AG04449 (cell line): Measurements from ENCODE around the gene RAC3.

Experiments
- CTCF ChIA-PET: fragments of 350-600 bp; formaldehyde crosslinking; extraction: SDS; loops from one replicate; lab custom pipeline; 2021; ENCODE audit warnings: antibody characterized with exemption; lab: Yijun Ruan, JAX
- POLR2A ChIA-PET: fragments of 400-600, 350-600 bp; formaldehyde crosslinking; extraction: SDS; loops from one replicate; lab custom pipeline; 2020; ENCODE audit warnings: antibody characterized with exemption, inconsistent platforms; lab: Yijun Ruan, JAX
- DNase-seq: peaks from one replicate; pipeline ENCODE4 v3.0.0-alpha.2; 2010; ENCODE audit warnings: low read depth, low spot score
- H3K4me3 ChIP-seq: 2 replicates; pipeline ENCODE4 v1.5.1; 2011; ENCODE audit warnings: low read depth, mild to moderate bottlenecking, control low read depth, low read length
- CTCF ChIP-seq: IDR thresholded peaks from one replicate; pipeline ENCODE4 v1.5.1; 2011; ENCODE audit warnings: mild to moderate bottlenecking, moderate library complexity, low read length, control low read depth, inconsistent platforms; ENCODE audit not compliant: insufficient read depth; ENCODE audit errors: missing control alignments

RAC3 gene

GRCh38 chr17:82062076-82062983 lies 30.9 kb downstream of the RAC3 start:
- DNase-seq: no peak
- ChIA-PET CTCF (interaction anchor here (1.5 to 3.9 kb wide), 2 partner anchors 32 to 89 kb away, joined by 3 to 12 read pairs; partner anchors contain the start of gene RAC3), POLR2A (no interaction called here)
- no peak overlapping the region for H3K4me3 ChIP-seq
- no peak for TF ChIP-seq CTCF

- CTCF ChIA-PET: interaction anchor here (1.0 to 3.9 kb wide), 2 partner anchors 25 to 33 kb away, joined by 3 to 12 read pairs; partner anchors contain the start of genes DCXR and RAC3
- POLR2A ChIA-PET: no interaction called here
- no peak for TF ChIP-seq CTCF
Observed at GRCh38 chr17:82062984-82063368, 31.5 kb downstream of the RAC3 start.

GRCh38 chr17:82063424-82064415 lies 32.2 kb downstream of the RAC3 start:
- CTCF ChIA-PET: interaction anchor here (1.0 to 3.9 kb wide), 4 partner anchors 9 to 104 kb away, joined by 3 to 12 read pairs (median 6); partner anchors contain the start of genes DCXR and RAC3
- no peak for DNase-seq
- H3K4me3 ChIP-seq: peak overlapping the region; percentile 73
- POLR2A ChIA-PET: interaction anchor here (1.2 kb wide), 1 partner anchor 10 kb away, joined by 4 read pairs; no protein-coding TSS in a partner anchor
- TF ChIP-seq CTCF: no peak

More at GRCh38 chr17:82062984-82063368, 31.5 kb downstream of the RAC3 start:
- no peak overlapping the region; the same call in 1 of the 2 replicates for H3K4me3 ChIP-seq
- DNase-seq: no peak

- POLR2A ChIA-PET: interaction anchor here (0.7 to 1.2 kb wide), 3 partner anchors 11 to 27 kb away, joined by 3 to 5 read pairs (median 4); partner anchors contain the start of gene DCXR
- peak overlapping the region; percentile 73 for H3K4me3 ChIP-seq
- no peak for TF ChIP-seq CTCF
- CTCF ChIA-PET: interaction anchor here (1.1 to 3.9 kb wide), 3 partner anchors 10 to 105 kb away, joined by 4 to 12 read pairs (median 7); partner anchors contain the start of gene RAC3
- no peak for DNase-seq
Observed at GRCh38 chr17:82064433-82065192, 33.1 kb downstream of the RAC3 start.

GRCh38 chr17:82065193-82065637 lies 33.7 kb downstream of the RAC3 start:
- POLR2A ChIA-PET: interaction anchor here (0.7 to 1.1 kb wide), 2 partner anchors 14 to 28 kb away, joined by 3 to 5 read pairs; partner anchors contain the start of gene DCXR
- CTCF ChIA-PET: interaction anchor here (1.1 to 3.9 kb wide), 3 partner anchors 11 to 106 kb away, joined by 4 to 12 read pairs (median 7); partner anchors contain the start of gene RAC3

More at GRCh38 chr17:82065193-82065637, 33.7 kb downstream of the RAC3 start:
- peak overlapping the region; percentile 73 for H3K4me3 ChIP-seq
- no peak for TF ChIP-seq CTCF
- DNase-seq: no peak
